Left ventricle myocardium inferior (tissue), 1 donor: ENCODE data around the gene SRRT. TPM values are rescaled to one million over a fixed set of nuclear protein-coding genes. Genes with fewer than 3 reads are reported as not detected.

Experiments used
- DNase-seq: peaks from one replicate; pipeline ENCODE4 v3.0.0-alpha.2; 2020
- H3K27ac ChIP-seq: fragments of 200-600 bp; replicated peaks from 2 replicates; pipeline ENCODE4 v1.8.0; 2021
- H3K27me3 ChIP-seq: fragments of 200-600 bp; 2 replicates; pipeline ENCODE4 v1.8.0; 2021; ENCODE audit warnings: low read depth
- H3K36me3 ChIP-seq: fragments of 200-600 bp; 2 replicates; pipeline ENCODE4 v1.8.0; 2021
- H3K4me1 ChIP-seq: fragments of 200-600 bp; 2 replicates; pipeline ENCODE4 v1.8.0; 2021
- H3K4me3 ChIP-seq: fragments of 200-600 bp; 2 replicates; pipeline ENCODE4 v1.8.0; 2021; ENCODE audit warnings: mild to moderate bottlenecking, moderate library complexity
- H3K9me3 ChIP-seq: fragments of 200-600 bp; replicated peaks from 2 replicates; pipeline ENCODE4 v1.8.0; 2021
- intact Hi-C: fragments of 100-400 bp; cut with micrococcal nuclease; formaldehyde crosslinking; loops from one replicate; pipeline ENCODE4 v1.11.0; 2022
- total RNA-seq: library from RNA; stranded (reverse); fragmentation: NEBNext Ultra II Directional; extraction: Animal tissue kit (Norgen Biotek cat#: 25700); gene quantifications from one replicate; pipeline ENCODE4 v1.2.1, GENCODE V29; 2021
- TF ChIP-seq, protein P1 (sequence below): fragments of 200-600 bp; IDR thresholded peaks from 2 replicates; pipeline ENCODE4 v1.8.0; 2021; ENCODE audit warnings: antibody characterized with exemption, mild to moderate bottlenecking, borderline replicate concordance
- donor health status: DM: no; HTN: yes; CAD: no; lungs with severe emphysema.

SRRT gene
- total RNA-seq, 1 donor from 2014 or later, result 51.3 TPM

DNA sequence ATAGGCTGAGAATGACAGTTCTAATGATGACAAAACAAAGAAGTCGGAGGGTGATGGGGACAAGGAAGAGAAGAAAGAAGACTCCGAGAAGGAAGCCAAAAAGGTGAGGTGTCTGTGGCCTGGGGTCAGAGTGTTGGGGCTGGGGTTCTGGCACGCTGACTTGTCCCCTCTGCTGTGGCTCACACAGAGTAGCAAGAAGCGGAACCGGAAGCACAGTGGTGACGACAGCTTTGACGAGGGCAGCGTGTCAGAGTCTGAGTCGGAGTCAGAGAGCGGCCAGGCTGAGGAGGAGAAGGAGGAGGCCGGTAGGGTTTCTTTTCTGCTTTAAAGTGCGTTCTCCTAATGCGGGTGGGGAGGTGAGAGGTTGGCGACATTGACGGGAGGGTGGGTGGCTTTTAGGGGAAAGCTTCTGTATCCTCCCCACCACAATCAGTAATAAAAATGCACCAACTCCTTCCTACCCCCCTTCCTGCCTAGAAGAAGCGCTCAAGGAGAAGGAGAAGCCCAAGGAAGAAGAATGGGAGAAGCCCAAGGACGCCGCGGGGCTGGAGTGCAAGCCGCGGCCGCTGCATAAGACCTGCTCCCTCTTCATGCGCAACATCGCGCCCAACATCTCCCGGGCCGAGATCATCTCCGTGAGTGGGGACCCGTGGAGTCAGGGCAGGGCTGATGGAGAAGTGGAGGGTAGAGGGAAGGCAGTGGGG lies 10.0 kb downstream of the SRRT start:
- no peak for DNase-seq
- intact Hi-C loops, result no loop called here
- peaks cover 33% of the 10 kb centered on the region for H3K4me1 ChIP-seq

DNA sequence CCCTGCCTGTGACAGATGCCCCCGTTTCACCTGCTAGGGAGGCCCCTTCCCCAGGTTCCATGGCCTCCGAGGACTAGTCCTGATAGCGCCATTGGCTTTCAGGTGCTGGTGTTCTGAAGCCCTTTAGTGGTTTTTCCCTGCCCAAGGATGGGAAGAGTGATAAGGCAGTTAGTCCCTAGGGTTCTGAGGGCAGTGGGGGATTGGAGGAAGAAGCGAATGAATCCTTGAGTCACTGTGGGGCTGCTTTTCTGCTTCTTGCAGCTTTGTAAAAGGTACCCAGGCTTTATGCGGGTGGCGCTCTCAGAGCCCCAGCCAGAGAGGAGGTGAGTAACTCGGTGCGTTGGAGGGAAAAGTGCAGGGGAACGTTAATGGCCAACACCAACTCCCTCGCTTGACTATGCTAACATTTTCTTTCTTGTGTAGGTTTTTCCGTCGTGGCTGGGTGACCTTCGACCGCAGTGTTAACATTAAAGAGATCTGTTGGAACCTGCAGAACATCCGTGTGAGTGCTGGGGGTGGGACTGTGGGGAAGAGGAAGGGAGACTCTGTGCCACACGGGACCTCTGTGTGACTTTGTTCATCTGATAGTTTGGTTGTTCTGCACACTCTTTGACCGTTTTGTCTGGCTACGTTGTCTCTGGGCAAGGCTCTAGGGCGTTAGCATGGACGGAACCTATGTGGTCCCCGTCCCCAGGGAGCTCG lies 10.7 kb downstream of the SRRT start:
- peaks cover 81% of the 10 kb centered on the region for H3K36me3 ChIP-seq
- intact Hi-C loops, result no loop called here

More for the DNA sequence above, 10.0 kb downstream of the SRRT start:
- no peak overlapping the region for H3K27ac ChIP-seq
- H3K9me3 ChIP-seq, result no peaks in the 10 kb centered on the region
- no peak overlapping the region for H3K4me3 ChIP-seq
- TF ChIP-seq, protein P1, sequence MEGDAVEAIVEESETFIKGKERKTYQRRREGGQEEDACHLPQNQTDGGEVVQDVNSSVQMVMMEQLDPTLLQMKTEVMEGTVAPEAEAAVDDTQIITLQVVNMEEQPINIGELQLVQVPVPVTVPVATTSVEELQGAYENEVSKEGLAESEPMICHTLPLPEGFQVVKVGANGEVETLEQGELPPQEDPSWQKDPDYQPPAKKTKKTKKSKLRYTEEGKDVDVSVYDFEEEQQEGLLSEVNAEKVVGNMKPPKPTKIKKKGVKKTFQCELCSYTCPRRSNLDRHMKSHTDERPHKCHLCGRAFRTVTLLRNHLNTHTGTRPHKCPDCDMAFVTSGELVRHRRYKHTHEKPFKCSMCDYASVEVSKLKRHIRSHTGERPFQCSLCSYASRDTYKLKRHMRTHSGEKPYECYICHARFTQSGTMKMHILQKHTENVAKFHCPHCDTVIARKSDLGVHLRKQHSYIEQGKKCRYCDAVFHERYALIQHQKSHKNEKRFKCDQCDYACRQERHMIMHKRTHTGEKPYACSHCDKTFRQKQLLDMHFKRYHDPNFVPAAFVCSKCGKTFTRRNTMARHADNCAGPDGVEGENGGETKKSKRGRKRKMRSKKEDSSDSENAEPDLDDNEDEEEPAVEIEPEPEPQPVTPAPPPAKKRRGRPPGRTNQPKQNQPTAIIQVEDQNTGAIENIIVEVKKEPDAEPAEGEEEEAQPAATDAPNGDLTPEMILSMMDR, result no peak
- peaks cover 81% of the 10 kb centered on the region for H3K36me3 ChIP-seq
- H3K27me3 ChIP-seq, result no peaks in the 10 kb centered on the region

GRCh38 chr7:100886142-100886935 lies 11.4 kb downstream of the SRRT start:
- Histone ChIP-seq H3K9me3 (no peaks in the 10 kb centered on the region), H3K36me3 (peaks cover 74% of the 10 kb centered on the region), H3K4me1 (peaks cover 41% of the 10 kb centered on the region), H3K4me3 (no peak overlapping the region), H3K27me3 (no peaks in the 10 kb centered on the region), H3K27ac (no peak overlapping the region)
- intact Hi-C loops, result no loop called here
- TF ChIP-seq, protein P1, result no peak
- DNase-seq, result no peak

More for the DNA sequence above, 10.7 kb downstream of the SRRT start:
- H3K27ac ChIP-seq, result no peak overlapping the region
- peaks cover 34% of the 10 kb centered on the region for H3K4me1 ChIP-seq
- no peaks in the 10 kb centered on the region for H3K9me3 ChIP-seq
- DNase-seq, result no peak
- TF ChIP-seq, protein P1, result no peak
- no peak overlapping the region for H3K4me3 ChIP-seq
- no peaks in the 10 kb centered on the region for H3K27me3 ChIP-seq

DNA sequence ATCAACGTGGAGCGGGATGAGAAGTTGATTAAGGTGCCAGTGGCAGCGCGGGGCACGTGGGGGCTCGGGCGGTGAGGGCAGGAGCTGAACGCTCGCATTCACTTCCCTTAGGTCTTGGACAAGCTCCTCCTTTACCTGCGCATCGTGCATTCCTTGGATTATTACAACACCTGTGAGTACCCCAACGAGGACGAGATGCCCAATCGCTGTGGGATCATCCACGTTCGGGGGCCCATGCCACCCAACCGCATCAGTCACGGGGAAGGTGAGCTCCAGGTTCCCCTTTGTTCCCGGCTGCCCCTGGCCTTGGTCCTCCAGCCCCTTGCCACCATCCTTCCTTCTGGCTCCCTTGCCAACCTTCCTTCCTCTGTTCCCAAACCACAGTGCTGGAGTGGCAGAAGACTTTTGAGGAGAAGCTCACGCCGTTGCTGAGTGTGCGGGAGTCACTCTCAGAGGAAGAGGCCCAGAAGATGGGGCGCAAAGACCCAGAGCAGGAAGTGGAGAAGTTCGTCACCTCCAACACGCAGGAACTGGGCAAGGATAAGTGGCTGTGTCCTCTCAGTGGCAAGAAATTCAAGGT lies 12.1 kb downstream of the SRRT start:
- peak overlapping the region; percentile 36 for H3K27ac ChIP-seq
- H3K4me3 ChIP-seq, result no peak overlapping the region
- DNase-seq, result no peak
- peaks cover 42% of the 10 kb centered on the region for H3K4me1 ChIP-seq
- intact Hi-C loops, result no loop called here
- no peaks in the 10 kb centered on the region for H3K9me3 ChIP-seq
- peaks cover 67% of the 10 kb centered on the region for H3K36me3 ChIP-seq
- TF ChIP-seq, protein P1, result no peak
- H3K27me3 ChIP-seq, result peaks cover under 1% of the 10 kb centered on the region

DNA sequence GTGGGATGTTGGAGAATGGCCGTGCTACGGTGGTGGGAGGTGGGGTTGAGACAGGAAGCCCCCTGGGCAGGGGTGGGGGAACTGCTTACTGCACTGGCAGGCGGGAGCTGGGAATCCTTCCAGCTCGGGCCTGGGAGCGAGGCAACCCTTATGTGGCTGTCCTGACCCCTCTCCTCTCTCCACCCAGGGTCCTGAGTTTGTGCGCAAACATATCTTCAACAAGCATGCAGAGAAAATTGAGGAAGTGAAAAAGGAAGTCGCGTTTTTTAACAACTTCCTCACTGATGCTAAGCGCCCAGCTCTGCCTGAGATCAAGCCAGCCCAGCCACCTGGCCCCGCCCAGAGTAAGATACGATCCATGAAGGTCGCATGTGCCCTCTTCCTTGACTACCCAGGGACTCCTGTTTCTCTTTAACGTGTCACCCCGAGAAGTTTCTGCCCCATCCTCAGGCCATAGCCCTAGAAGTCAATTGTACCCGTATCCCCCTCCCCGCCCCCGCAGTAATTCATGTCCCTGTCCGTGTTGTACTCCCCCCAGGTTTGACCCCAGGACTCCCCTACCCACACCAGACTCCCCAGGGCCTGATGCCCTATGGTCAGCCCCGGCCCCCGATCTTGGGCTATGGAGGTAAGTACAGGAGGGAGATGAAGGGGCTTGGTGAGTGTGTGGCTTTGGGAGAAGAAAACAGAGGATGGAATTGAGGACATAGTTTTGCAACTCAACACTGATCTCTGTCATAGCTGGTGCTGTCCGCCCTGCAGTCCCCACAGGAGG lies 12.8 kb downstream of the SRRT start:
- no peaks in the 10 kb centered on the region for H3K9me3 ChIP-seq
- H3K27ac ChIP-seq, result peak overlapping the region; percentile 36
- H3K4me3 ChIP-seq, result peak overlapping the region; percentile 80
- TF ChIP-seq, protein P1, result no peak
- H3K36me3 ChIP-seq, result peaks cover 61% of the 10 kb centered on the region
- peaks cover 42% of the 10 kb centered on the region for H3K4me1 ChIP-seq
- H3K27me3 ChIP-seq, result peaks cover 5% of the 10 kb centered on the region
- intact Hi-C loops, result no loop called here
- DNase-seq, result no peak
